Liver (tissue), 3 donors: Measurements from ENCODE around the gene SRRM2.

Experiments
- EGR1 ChIP-seq, 2 donors: IDR thresholded peaks; 2 replicates each; pipeline ENCODE4 v1.6.1; 2016 to 2018; ENCODE audit warnings: antibody characterized with exemption in 2 of 2, low read depth in 2 of 2
- FOXA1 ChIP-seq: IDR thresholded peaks from 2 replicates; pipeline ENCODE4 v1.6.1; 2016; ENCODE audit warnings: antibody characterized with exemption
- FOXA2 ChIP-seq: IDR thresholded peaks from 2 replicates; pipeline ENCODE4 v1.6.1; 2016; ENCODE audit warnings: antibody characterized with exemption
- GABPA ChIP-seq, 2 donors: IDR thresholded peaks in 1 of 2; conservative IDR thresholded peaks in 1 of 2; 2 replicates each; pipeline ENCODE4 v1.6.1; 2016; ENCODE audit warnings: antibody characterized with exemption in 2 of 2, mild to moderate bottlenecking in 1 of 2, moderate library complexity in 1 of 2
- SP1 ChIP-seq: IDR thresholded peaks from 2 replicates; pipeline ENCODE4 v1.6.1; 2018; ENCODE audit warnings: antibody characterized with exemption, mild to moderate bottlenecking
- TAF1 ChIP-seq: conservative IDR thresholded peaks from 2 replicates; pipeline ENCODE4 v1.6.1; 2016; ENCODE audit warnings: antibody characterized with exemption, mild to moderate bottlenecking
- YY1 ChIP-seq: IDR thresholded peaks from 2 replicates; pipeline ENCODE4 v1.6.1; 2016; ENCODE audit warnings: antibody characterized with exemption, mild to moderate bottlenecking
- TF ChIP-seq, protein P1 (sequence below): fragments of 150-350 bp; IDR thresholded peaks from 2 replicates; pipeline ENCODE4 v1.5.1; 2017; ENCODE audit warnings: improper control_type of control experiment, low read depth, low read length; ENCODE audit not compliant: missing input control
- TF ChIP-seq, protein P2 (sequence below): IDR thresholded peaks from 2 replicates; pipeline ENCODE4 v1.6.1; 2016; ENCODE audit warnings: antibody characterized with exemption
- TF ChIP-seq, protein P3 (sequence below): IDR thresholded peaks from 2 replicates; pipeline ENCODE4 v1.6.1; 2016; ENCODE audit warnings: antibody characterized with exemption
- donor health status: healthy.
- donor health status: healthy.

DNA sequence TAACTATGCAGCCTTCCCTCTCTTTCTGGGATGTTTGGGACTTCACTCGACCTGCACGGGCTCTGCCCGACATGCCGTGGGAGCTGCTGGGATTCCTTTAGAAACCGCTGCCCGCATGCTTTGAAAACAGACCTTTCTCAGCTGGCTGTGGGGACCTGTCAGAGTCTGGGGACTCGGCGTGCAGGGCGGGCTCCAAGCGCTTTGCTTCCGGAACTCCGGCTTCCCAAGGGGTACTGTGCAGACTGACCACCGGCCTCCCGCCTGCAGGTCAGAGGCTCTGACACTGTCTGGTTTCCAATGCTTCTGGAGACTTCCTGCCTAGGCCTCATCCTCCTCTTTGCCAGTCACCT is 44.2 kb upstream of the SRRM2 start:
- TF ChIP-seq, protein P1, sequence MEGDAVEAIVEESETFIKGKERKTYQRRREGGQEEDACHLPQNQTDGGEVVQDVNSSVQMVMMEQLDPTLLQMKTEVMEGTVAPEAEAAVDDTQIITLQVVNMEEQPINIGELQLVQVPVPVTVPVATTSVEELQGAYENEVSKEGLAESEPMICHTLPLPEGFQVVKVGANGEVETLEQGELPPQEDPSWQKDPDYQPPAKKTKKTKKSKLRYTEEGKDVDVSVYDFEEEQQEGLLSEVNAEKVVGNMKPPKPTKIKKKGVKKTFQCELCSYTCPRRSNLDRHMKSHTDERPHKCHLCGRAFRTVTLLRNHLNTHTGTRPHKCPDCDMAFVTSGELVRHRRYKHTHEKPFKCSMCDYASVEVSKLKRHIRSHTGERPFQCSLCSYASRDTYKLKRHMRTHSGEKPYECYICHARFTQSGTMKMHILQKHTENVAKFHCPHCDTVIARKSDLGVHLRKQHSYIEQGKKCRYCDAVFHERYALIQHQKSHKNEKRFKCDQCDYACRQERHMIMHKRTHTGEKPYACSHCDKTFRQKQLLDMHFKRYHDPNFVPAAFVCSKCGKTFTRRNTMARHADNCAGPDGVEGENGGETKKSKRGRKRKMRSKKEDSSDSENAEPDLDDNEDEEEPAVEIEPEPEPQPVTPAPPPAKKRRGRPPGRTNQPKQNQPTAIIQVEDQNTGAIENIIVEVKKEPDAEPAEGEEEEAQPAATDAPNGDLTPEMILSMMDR = no peak
- TF ChIP-seq EGR1 (IDR thresholded peaks at IDR 0.05; ENCODE audit: low read depth in 2 of 2) (no peak), GABPA (IDR thresholded peaks at IDR 0.05 in 1 of 2, conservative IDR thresholded peaks at IDR 0.05 in 1 of 2) (no peak), TAF1 (no peak), YY1 (no peak), FOXA1 (no peak), FOXA2 (no peak), SP1 (no peak)
- TF ChIP-seq, protein P2, sequence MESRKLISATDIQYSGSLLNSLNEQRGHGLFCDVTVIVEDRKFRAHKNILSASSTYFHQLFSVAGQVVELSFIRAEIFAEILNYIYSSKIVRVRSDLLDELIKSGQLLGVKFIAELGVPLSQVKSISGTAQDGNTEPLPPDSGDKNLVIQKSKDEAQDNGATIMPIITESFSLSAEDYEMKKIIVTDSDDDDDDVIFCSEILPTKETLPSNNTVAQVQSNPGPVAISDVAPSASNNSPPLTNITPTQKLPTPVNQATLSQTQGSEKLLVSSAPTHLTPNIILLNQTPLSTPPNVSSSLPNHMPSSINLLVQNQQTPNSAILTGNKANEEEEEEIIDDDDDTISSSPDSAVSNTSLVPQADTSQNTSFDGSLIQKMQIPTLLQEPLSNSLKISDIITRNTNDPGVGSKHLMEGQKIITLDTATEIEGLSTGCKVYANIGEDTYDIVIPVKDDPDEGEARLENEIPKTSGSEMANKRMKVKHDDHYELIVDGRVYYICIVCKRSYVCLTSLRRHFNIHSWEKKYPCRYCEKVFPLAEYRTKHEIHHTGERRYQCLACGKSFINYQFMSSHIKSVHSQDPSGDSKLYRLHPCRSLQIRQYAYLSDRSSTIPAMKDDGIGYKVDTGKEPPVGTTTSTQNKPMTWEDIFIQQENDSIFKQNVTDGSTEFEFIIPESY = no peak
- TF ChIP-seq, protein P3, sequence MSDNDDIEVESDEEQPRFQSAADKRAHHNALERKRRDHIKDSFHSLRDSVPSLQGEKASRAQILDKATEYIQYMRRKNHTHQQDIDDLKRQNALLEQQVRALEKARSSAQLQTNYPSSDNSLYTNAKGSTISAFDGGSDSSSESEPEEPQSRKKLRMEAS = no peak
